ENCODE data around the gene KRIT1.

- TF ChIP-seq CTCF (IDR thresholded peaks at IDR 0.05) (no peak), POLR2A (IDR thresholded peaks at IDR 0.05; ENCODE audit: low read depth) (no peak), POLR2AphosphoS5 (IDR thresholded peaks at IDR 0.05) (no peak)
Measured at GRCh38 chr7:92206672-92207071, 39.0 kb downstream of the KRIT1 start.

Data from esophagus muscularis mucosa (tissue), 3 donors.